Heart left ventricle (tissue), 13 donors: ENCODE measurements around the gene OR9G1.

Source experiments
- POLR2A ChIP-seq, 2 donors: fragments of 450-650 bp; IDR thresholded peaks; one replicate each; pipeline ENCODE4 v1.6.1; 2017; ENCODE audit warnings: antibody characterized with exemption in 2 of 2, mild to moderate bottlenecking in 2 of 2, moderate library complexity in 2 of 2
- TF ChIP-seq, protein P1 (sequence below), 12 donors: fragments of 200-600 bp; sonication (generic) in 4 of 12; IDR thresholded peaks; one replicate each; pipeline versions ENCODE4 v1.5.0 to v1.8.0; 2018 to 2022; ENCODE audit warnings: antibody characterized with exemption in 12 of 12, mild to moderate bottlenecking in 5 of 12
- donor health status: ischemic (EF 13 %, LVEDD 7.1; RV severe dilation, severe dysfunction).
- donor health status: DM: no; HTN: yes; CAD: no.
- donor health status: DM: no; HTN: no; CAD: no.
- donor health status: ischemic (EF 25% LVEDD 6.9; RV normal size, moderate dysfunction).
- donor health status: ischemic (EF 25% LVEDD 5.7; RV mildly dilated, moderate dysfunction).
- donor health status: ischemic (EF 35%, LVEDD 5.7; RV mildly dilated, moderate dysfunction).
- donor health status: nonischemic (EF 11% LVEDD 7.7; RV severe dilation, severe dysfunction).
- donor health status: DM: yes; HTN: yes; CAD: no.
- donor health status: PGD.
- donor health status: ischemic (EF 29% LVEDD 5.4; RV normal size, mild dysfunction).
- donor health status: nonischemic (EF 23%, LVEDD 6.1; RV moderate dilation, normal function).

DNA sequence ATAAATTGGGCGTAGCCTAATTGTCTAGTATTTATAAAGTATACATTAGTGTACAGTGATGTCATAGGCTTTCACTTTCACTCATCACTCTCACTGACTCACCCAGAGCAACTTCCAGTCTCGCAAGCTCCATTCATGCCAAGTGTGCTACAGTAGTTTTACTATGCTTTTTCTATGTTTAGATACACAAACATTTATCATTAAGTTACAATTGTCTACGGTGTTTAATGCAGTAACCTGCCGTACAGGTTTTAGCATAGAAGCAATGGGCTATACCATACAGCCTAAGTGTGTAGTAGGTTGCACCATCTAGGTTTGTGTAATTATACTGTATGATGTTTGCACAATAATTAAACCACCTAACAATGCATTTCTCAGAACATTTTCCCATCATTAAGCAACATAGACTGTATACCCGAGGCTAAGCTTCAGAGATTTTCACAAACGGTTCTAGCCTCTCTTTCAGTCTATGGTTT is 17.5 kb downstream of the OR9G1 start:
- TF ChIP-seq, protein P1, sequence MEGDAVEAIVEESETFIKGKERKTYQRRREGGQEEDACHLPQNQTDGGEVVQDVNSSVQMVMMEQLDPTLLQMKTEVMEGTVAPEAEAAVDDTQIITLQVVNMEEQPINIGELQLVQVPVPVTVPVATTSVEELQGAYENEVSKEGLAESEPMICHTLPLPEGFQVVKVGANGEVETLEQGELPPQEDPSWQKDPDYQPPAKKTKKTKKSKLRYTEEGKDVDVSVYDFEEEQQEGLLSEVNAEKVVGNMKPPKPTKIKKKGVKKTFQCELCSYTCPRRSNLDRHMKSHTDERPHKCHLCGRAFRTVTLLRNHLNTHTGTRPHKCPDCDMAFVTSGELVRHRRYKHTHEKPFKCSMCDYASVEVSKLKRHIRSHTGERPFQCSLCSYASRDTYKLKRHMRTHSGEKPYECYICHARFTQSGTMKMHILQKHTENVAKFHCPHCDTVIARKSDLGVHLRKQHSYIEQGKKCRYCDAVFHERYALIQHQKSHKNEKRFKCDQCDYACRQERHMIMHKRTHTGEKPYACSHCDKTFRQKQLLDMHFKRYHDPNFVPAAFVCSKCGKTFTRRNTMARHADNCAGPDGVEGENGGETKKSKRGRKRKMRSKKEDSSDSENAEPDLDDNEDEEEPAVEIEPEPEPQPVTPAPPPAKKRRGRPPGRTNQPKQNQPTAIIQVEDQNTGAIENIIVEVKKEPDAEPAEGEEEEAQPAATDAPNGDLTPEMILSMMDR (IDR thresholded peaks at IDR 0.05): no peak
- TF ChIP-seq POLR2A (IDR thresholded peaks at IDR 0.05): no peak
